B cell (primary cell): ENCODE measurements around the gene CTCFL. TPM values are rescaled to one million over a fixed set of nuclear protein-coding genes. Genes with fewer than 3 reads are reported as not detected.

Experiments used
- ATAC-seq: fragments of 200-7000 bp; cut with Tn5 transposase; one replicate; pipeline ENCODE4 v1.10.0; 2021; ENCODE audit warnings: low read depth, mild to moderate bottlenecking, moderate number of reproducible peaks, moderate library complexity
- CTCF ChIA-PET: fragments of 350-600 bp; sonication (Branson Sonifier 250); formaldehyde crosslinking; loops from one replicate; lab custom pipeline; 2021; ENCODE audit warnings: antibody characterized with exemption, inconsistent platforms; lab: Charles Lee
- POLR2A ChIA-PET: fragments of 350-600 bp; sonication (Branson Sonifier 250); formaldehyde crosslinking; loops from one replicate; lab custom pipeline; 2021; ENCODE audit warnings: antibody characterized with exemption; lab: Charles Lee
- DNase-seq: peaks from one replicate; pipeline ENCODE4 v3.0.0; 2013
- H2AFZ ChIP-seq: 2 replicates; pipeline ENCODE4 v1.6.1; 2012; ENCODE audit warnings: mild to moderate bottlenecking, low read depth, low read length; ENCODE audit not compliant: insufficient read depth, poor library complexity, severe bottlenecking
- H3K27ac ChIP-seq, 2 donors: 1 replicate in 1 of 2; 2 replicates in 1 of 2; pipeline ENCODE4 v1.5.1; 2012 to 2013; ENCODE audit warnings: low read length in 2 of 2, mild to moderate bottlenecking in 2 of 2, moderate library complexity in 1 of 2
- H3K27me3 ChIP-seq, 4 experiments: fragments of 200-600 bp in 1 of 4; sonication (generic) in 1 of 4; replicated peaks in 1 of 4; 1 replicate in 2 of 4; 2 replicates in 2 of 4; pipeline versions ENCODE4 v1.6.1 to v1.7.0; 2013 to 2016; ENCODE audit warnings: low read length in 3 of 4, mild to moderate bottlenecking in 2 of 4, mixed read lengths in 1 of 4, moderate library complexity in 1 of 4; ENCODE audit not compliant: insufficient read depth in 4 of 4, control insufficient read depth in 3 of 4; ENCODE audit errors: control extremely low read depth in 1 of 4
- H3K36me3 ChIP-seq, 2 experiments: replicated peaks in 1 of 2; 1 replicate in 1 of 2; 2 replicates in 1 of 2; pipeline versions ENCODE4 v1.6.1 to v1.7.1; 2013; ENCODE audit warnings: low read length in 1 of 2; ENCODE audit not compliant: insufficient read depth in 2 of 2, control insufficient read depth in 1 of 2; ENCODE audit errors: control extremely low read depth in 1 of 2, extremely low read depth in 1 of 2
- H3K4me1 ChIP-seq, 2 donors: fragments of 200-600 bp in 1 of 2; sonication (generic) in 1 of 2; 1 replicate in 1 of 2; 2 replicates in 1 of 2; pipeline versions ENCODE4 v1.5.1 to v1.6.1; 2013 to 2017; ENCODE audit warnings: low read length in 2 of 2; ENCODE audit not compliant: control insufficient read depth in 2 of 2, insufficient read depth in 2 of 2
- H3K4me2 ChIP-seq: replicated peaks from 2 replicates; pipeline ENCODE3; 2012; ENCODE audit warnings: mild to moderate bottlenecking, low read depth, low read length; ENCODE audit not compliant: poor library complexity, severe bottlenecking
- H3K4me3 ChIP-seq, 5 experiments: fragments of 200-600 bp in 1 of 5; sonication (generic) in 1 of 5; 1 replicate in 3 of 5; 2 replicates in 2 of 5; pipeline versions ENCODE4 v1.5.1 to v1.7.0; 2011 to 2016; ENCODE audit warnings: low read length in 4 of 5, mild to moderate bottlenecking in 4 of 5, low read depth in 2 of 5, control low read depth in 1 of 5, moderate library complexity in 1 of 5; ENCODE audit not compliant: insufficient read depth in 1 of 5; ENCODE audit errors: control extremely low read depth in 1 of 5, extremely low read depth in 1 of 5
- H3K79me2 ChIP-seq: fragments of 200-600 bp; sonication (generic); one replicate; pipeline ENCODE4 v1.6.0; 2016; ENCODE audit warnings: low read length; ENCODE audit not compliant: control insufficient read depth, insufficient read depth
- H3K9ac ChIP-seq: fragments of 200-600 bp; sonication (generic); 2 replicates; pipeline ENCODE4 v1.6.1; 2017; ENCODE audit warnings: mild to moderate bottlenecking, low read length, moderate library complexity
- H3K9me3 ChIP-seq, 3 donors: one replicate each; pipeline versions ENCODE4 v1.6.1 to v1.7.1; 2013; ENCODE audit warnings: low read length in 2 of 3; ENCODE audit not compliant: control insufficient read depth in 2 of 3, insufficient read depth in 1 of 3; ENCODE audit errors: control extremely low read depth in 1 of 3
- H4K20me1 ChIP-seq: 2 replicates; pipeline ENCODE4 v1.6.0; 2012; ENCODE audit warnings: mild to moderate bottlenecking, low read length; ENCODE audit not compliant: insufficient read depth, control insufficient read depth, poor library complexity, severe bottlenecking
- H3K27ac Mint-ChIP-seq: one replicate; pipeline ENCODE4 v1.8.0; 2021; ENCODE audit warnings: mixed read lengths
- H3K27me3 Mint-ChIP-seq: one replicate; pipeline ENCODE4 v1.8.0; 2021; ENCODE audit warnings: mixed read lengths
- H3K4me1 Mint-ChIP-seq: one replicate; pipeline ENCODE4 v1.8.0; 2021; ENCODE audit warnings: mixed read lengths
- H3K4me3 Mint-ChIP-seq: one replicate; pipeline ENCODE4 v1.8.0; 2021; ENCODE audit warnings: mixed read lengths
- H3K9me3 Mint-ChIP-seq: one replicate; pipeline ENCODE4 v1.8.0; 2022; ENCODE audit warnings: mixed read lengths; ENCODE audit not compliant: insufficient read depth
- CTCF ChIP-seq: fragments of 200-600 bp; IDR thresholded peaks from one replicate; pipeline ENCODE4 v1.8.0; 2022; ENCODE audit warnings: antibody characterized with exemption, mild to moderate bottlenecking
- EZH2 ChIP-seq: IDR thresholded peaks from 2 replicates; pipeline ENCODE4 v1.6.1; 2012; ENCODE audit warnings: borderline replicate concordance, low read depth, mild to moderate bottlenecking, moderate library complexity, low read length; ENCODE audit not compliant: insufficient read depth, poor library complexity, severe bottlenecking
- WGBS: methylation state at CpG from one replicate; pipeline ENCODE4 v1.1.5; 2013; ENCODE audit warnings: missing lambda C conversion rate; ENCODE audit not compliant: insufficient coverage; 5-methylcytosine and 5-hydroxymethylcytosine counted together
- intact Hi-C: fragments of 100-400 bp; cut with micrococcal nuclease; formaldehyde crosslinking; loops from one replicate; pipeline ENCODE4 v1.10.0; 2022
- polyA plus RNA-seq: library from polyadenylated mRNA; depleted of rRNA; stranded (reverse); fragments of >200 nt; gene quantifications from 2 replicates; pipeline ENCODE4 v1.2.3, GENCODE V29; 2012
- total RNA-seq, 2 donors: library from RNA; stranded (reverse); fragments of 120-200 nt in 1 of 2; gene quantifications; 1 replicate in 1 of 2; 2 replicates in 1 of 2; pipeline versions ENCODE4 v1.2.3 to v1.2.4, GENCODE V29; 2013 to 2022

The CTCFL gene
- total and polyA plus RNA-seq, 2 donors (not counting 1 experiment from before 2014, with no cell fraction given) = not detected

DNA sequence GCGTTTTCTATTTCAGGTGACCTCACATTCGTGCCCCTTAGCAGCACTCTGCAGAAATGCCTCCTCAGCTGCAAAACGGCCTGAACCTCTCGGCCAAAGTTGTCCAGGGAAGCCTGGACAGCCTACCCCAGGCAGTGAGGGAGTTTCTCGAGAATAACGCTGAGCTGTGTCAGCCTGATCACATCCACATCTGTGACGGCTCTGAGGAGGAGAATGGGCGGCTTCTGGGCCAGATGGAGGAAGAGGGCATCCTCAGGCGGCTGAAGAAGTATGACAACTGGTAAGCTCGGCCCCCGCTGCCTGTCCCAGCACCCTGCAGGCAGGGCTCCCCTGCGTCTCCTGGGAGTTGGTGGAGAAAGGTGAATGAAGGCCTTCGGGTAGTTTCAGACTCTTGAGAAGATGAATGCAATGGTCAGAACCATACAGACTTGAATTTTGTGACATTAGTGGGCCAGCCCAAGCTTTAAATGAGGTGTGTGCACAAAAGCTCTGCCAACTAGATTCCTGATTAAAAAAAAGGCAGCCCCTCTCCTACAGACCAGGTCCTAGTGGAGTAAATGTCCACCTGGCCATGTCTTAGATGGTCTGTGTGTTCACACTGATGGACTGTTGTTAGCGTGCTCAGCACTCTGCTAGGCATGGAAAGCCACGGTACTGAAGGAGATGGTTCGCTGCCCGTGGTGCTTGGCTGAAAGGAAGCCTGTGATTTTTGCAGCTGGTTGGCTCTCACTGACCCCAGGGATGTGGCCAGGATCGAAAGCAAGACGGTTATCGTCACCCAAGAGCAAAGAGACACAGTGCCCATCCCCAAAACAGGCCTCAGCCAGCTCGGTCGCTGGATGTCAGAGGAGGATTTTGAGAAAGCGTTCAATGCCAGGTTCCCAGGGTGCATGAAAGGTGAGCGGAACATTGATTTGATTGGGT, 36.7 kb upstream of the CTCFL start:
- Histone ChIP-seq H3K27me3 (peaks cover 0 to 4% (median 3%) of the 10 kb centered on the region in 4 experiments), H3K79me2 (no peaks in the 10 kb centered on the region), H3K36me3 (no peaks in the 10 kb centered on the region), H4K20me1 (no peaks in the 10 kb centered on the region), H3K9me3 (no peaks in the 10 kb centered on the region), H3K4me3 (no peak overlapping the region), H3K27ac (no peak overlapping the region), H3K4me1 (no peaks in the 10 kb centered on the region), H3K4me2 (no peak overlapping the region), H3K9ac (no peak overlapping the region), H2AFZ (no peak overlapping the region)
- ATAC-seq = no peak
- DNase-seq = no peak
- H3K27me3 Mint-ChIP-seq = peaks cover 35% of the 10 kb centered on the region
- no peak overlapping the region for H3K27ac Mint-ChIP-seq
- TF ChIP-seq CTCF (no peak), EZH2 (no peak)
- intact Hi-C loops = no loop called here
- no peak overlapping the region for H3K4me3 Mint-ChIP-seq
- WGBS = 82% methylated on average over 19 of the region's 24 CpGs
- ChIA-PET POLR2A (no interaction called here), CTCF (no interaction called here)
- no peaks in the 10 kb centered on the region for H3K4me1 Mint-ChIP-seq
- H3K9me3 Mint-ChIP-seq = no peaks in the 10 kb centered on the region
